Measurements from ENCODE around the gene PABPC4L.

DNA sequence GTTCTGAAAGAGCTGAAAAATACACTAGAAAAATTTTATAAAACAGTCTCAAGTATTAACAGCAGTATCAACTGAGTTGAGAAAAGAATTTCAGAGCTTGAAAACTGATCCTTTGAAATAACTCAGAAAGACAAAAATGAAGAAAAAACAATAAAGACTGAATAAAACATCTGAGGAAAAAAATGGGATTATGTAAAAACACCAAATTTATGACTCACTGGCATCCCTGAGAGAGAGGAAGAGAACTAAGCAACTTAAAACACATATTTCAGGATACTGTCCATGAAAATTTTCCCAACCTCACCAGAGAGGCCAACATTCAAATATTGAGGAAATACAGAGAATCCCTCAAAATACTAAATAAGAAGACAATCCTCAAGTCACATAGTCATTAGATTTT, 22.9 kb downstream of the PABPC4L start:
- TF ChIP-seq, protein P1, sequence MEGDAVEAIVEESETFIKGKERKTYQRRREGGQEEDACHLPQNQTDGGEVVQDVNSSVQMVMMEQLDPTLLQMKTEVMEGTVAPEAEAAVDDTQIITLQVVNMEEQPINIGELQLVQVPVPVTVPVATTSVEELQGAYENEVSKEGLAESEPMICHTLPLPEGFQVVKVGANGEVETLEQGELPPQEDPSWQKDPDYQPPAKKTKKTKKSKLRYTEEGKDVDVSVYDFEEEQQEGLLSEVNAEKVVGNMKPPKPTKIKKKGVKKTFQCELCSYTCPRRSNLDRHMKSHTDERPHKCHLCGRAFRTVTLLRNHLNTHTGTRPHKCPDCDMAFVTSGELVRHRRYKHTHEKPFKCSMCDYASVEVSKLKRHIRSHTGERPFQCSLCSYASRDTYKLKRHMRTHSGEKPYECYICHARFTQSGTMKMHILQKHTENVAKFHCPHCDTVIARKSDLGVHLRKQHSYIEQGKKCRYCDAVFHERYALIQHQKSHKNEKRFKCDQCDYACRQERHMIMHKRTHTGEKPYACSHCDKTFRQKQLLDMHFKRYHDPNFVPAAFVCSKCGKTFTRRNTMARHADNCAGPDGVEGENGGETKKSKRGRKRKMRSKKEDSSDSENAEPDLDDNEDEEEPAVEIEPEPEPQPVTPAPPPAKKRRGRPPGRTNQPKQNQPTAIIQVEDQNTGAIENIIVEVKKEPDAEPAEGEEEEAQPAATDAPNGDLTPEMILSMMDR (IDR thresholded peaks at IDR 0.05; ENCODE audit: low read depth, low read length), result no peak
- no peak for TF ChIP-seq POLR2A (IDR thresholded peaks at IDR 0.05; ENCODE audit: extremely low read depth, insufficient read length)

Data from NB4 (cell line).